Liver (tissue), 9 donors: Measurements from ENCODE around the gene SLU7. TPM values are rescaled to one million over a fixed set of nuclear protein-coding genes. Genes with fewer than 3 reads are reported as not detected.

ENCODE experiments used
- DNase-seq: peaks from one replicate; pipeline ENCODE4 v3.0.0-alpha.2; 2017; ENCODE audit warnings: low spot score
- H3K27ac ChIP-seq, 2 donors: one replicate each; pipeline ENCODE4 v1.7.0; 2013; ENCODE audit warnings: inconsistent platforms in 2 of 2, low read length in 2 of 2, control low read depth in 1 of 2, low read depth in 1 of 2, mild to moderate bottlenecking in 1 of 2
- H3K27me3 ChIP-seq, 4 donors: one replicate each; pipeline versions ENCODE4 v1.6.1 to v1.7.0; 2013; ENCODE audit warnings: low read length in 3 of 4, inconsistent platforms in 1 of 4, mild to moderate bottlenecking in 1 of 4, moderate library complexity in 1 of 4; ENCODE audit not compliant: control insufficient read depth in 4 of 4, insufficient read depth in 4 of 4
- H3K36me3 ChIP-seq, 4 donors: one replicate each; pipeline versions ENCODE4 v1.6.1 to v1.7.0; 2013; ENCODE audit warnings: low read length in 3 of 4, mild to moderate bottlenecking in 3 of 4, low read depth in 1 of 4, moderate library complexity in 1 of 4; ENCODE audit not compliant: control insufficient read depth in 4 of 4, insufficient read depth in 3 of 4
- H3K4me1 ChIP-seq, 4 donors: one replicate each; pipeline versions ENCODE4 v1.6.1 to v1.7.0; 2013; ENCODE audit warnings: low read length in 3 of 4, mild to moderate bottlenecking in 3 of 4, moderate library complexity in 1 of 4; ENCODE audit not compliant: control insufficient read depth in 4 of 4, insufficient read depth in 4 of 4
- H3K4me3 ChIP-seq, 3 donors: one replicate each; pipeline versions ENCODE4 v1.6.1 to v1.7.0; 2013; ENCODE audit warnings: low read length in 3 of 3, control low read depth in 1 of 3, low read depth in 1 of 3, mild to moderate bottlenecking in 1 of 3
- H3K9ac ChIP-seq, 2 donors: one replicate each; pipeline ENCODE4 v1.7.0; 2013; ENCODE audit warnings: low read length in 2 of 2, mild to moderate bottlenecking in 2 of 2, moderate library complexity in 2 of 2, control low read depth in 1 of 2, low read depth in 1 of 2
- H3K9me3 ChIP-seq, 4 donors: one replicate each; pipeline versions ENCODE4 v1.6.1 to v1.7.0; 2013; ENCODE audit warnings: low read length in 3 of 4; ENCODE audit not compliant: control insufficient read depth in 4 of 4
- CTCF ChIP-seq: fragments of 150-350 bp; IDR thresholded peaks from 2 replicates; pipeline ENCODE4 v1.5.1; 2017; ENCODE audit warnings: improper control_type of control experiment, low read depth, low read length; ENCODE audit not compliant: missing input control
- FOXA1 ChIP-seq: IDR thresholded peaks from 2 replicates; pipeline ENCODE4 v1.6.1; 2016; ENCODE audit warnings: antibody characterized with exemption
- FOXA2 ChIP-seq: IDR thresholded peaks from 2 replicates; pipeline ENCODE4 v1.6.1; 2016; ENCODE audit warnings: antibody characterized with exemption
- GABPA ChIP-seq, 2 donors: IDR thresholded peaks in 1 of 2; conservative IDR thresholded peaks in 1 of 2; 2 replicates each; pipeline ENCODE4 v1.6.1; 2016; ENCODE audit warnings: antibody characterized with exemption in 2 of 2, mild to moderate bottlenecking in 1 of 2, moderate library complexity in 1 of 2
- HNF4A ChIP-seq, 2 donors: conservative IDR thresholded peaks; 2 replicates each; pipeline ENCODE4 v1.6.1; 2016; ENCODE audit warnings: antibody characterized with exemption in 2 of 2, mild to moderate bottlenecking in 2 of 2
- JUND ChIP-seq, 2 donors: IDR thresholded peaks; 2 replicates each; pipeline ENCODE4 v1.6.1; 2016; ENCODE audit warnings: antibody characterized with exemption in 2 of 2
- NR2F2 ChIP-seq: IDR thresholded peaks from 2 replicates; pipeline ENCODE4 v1.6.1; 2016; ENCODE audit warnings: antibody characterized with exemption
- RAD21 ChIP-seq, 2 donors: IDR thresholded peaks; 2 replicates each; pipeline ENCODE4 v1.6.1; 2016; ENCODE audit warnings: antibody characterized with exemption in 2 of 2, mild to moderate bottlenecking in 2 of 2
- SP1 ChIP-seq: IDR thresholded peaks from 2 replicates; pipeline ENCODE4 v1.6.1; 2018; ENCODE audit warnings: antibody characterized with exemption, mild to moderate bottlenecking
- TAF1 ChIP-seq: conservative IDR thresholded peaks from 2 replicates; pipeline ENCODE4 v1.6.1; 2016; ENCODE audit warnings: antibody characterized with exemption, mild to moderate bottlenecking
- YY1 ChIP-seq: IDR thresholded peaks from 2 replicates; pipeline ENCODE4 v1.6.1; 2016; ENCODE audit warnings: antibody characterized with exemption, mild to moderate bottlenecking
- WGBS: extraction: QIAGEN DNeasy Blood & Tissue Kit; methylation state at CpG from one replicate; pipeline ENCODE4 v1.1.7; 2013; 5-methylcytosine and 5-hydroxymethylcytosine counted together
- polyA plus RNA-seq, 2 donors: library from polyadenylated mRNA; stranded (reverse) in 1 of 2; unstranded in 1 of 2; fragments of 200-250 nt in 1 of 2; fragments of >200 nt in 1 of 2; fragmentation: Nextera tagmentation in 1 of 2; extraction: Ambion mirVana in 1 of 2; gene quantifications; one replicate each; pipeline versions ENCODE4 v1.2.1 to v1.2.3, GENCODE V29; 2013 to 2015
- total RNA-seq, 2 donors: library from RNA; depleted of rRNA; stranded (reverse); fragments of >200 nt; gene quantifications; one replicate each; pipeline ENCODE4 v1.2.3, GENCODE V29; 2014
- TF ChIP-seq, protein P1 (sequence below): IDR thresholded peaks from 2 replicates; pipeline ENCODE4 v1.6.1; 2016; ENCODE audit warnings: antibody characterized with exemption, mild to moderate bottlenecking
- TF ChIP-seq, protein P2 (sequence below): IDR thresholded peaks from 2 replicates; pipeline ENCODE4 v1.6.1; 2016; ENCODE audit warnings: antibody characterized with exemption
- TF ChIP-seq, protein P3 (sequence below): IDR thresholded peaks from 2 replicates; pipeline ENCODE4 v1.6.1; 2016; ENCODE audit warnings: antibody characterized with exemption
- donor health status: healthy.
- donor health status: healthy.
- donor health status: healthy.
- donor health status: healthy.
- donor health status: healthy.

SLU7 gene
- total and polyA plus RNA-seq, 4 donors: 7.1 to 21.8 (median 17.6) TPM

- Histone ChIP-seq H3K27me3 (peaks cover 0 to 2% (median under 1%) of the 10 kb centered on the region in 4 donors), H3K9ac (no peak overlapping the region), H3K4me1 (no peaks in the 10 kb centered on the region), H3K27ac (no peak overlapping the region), H3K4me3 (no peak overlapping the region), H3K9me3 (no peaks in the 10 kb centered on the region), H3K36me3 (no peaks in the 10 kb centered on the region)
- TF ChIP-seq TAF1: no peak
- TF ChIP-seq, protein P1, sequence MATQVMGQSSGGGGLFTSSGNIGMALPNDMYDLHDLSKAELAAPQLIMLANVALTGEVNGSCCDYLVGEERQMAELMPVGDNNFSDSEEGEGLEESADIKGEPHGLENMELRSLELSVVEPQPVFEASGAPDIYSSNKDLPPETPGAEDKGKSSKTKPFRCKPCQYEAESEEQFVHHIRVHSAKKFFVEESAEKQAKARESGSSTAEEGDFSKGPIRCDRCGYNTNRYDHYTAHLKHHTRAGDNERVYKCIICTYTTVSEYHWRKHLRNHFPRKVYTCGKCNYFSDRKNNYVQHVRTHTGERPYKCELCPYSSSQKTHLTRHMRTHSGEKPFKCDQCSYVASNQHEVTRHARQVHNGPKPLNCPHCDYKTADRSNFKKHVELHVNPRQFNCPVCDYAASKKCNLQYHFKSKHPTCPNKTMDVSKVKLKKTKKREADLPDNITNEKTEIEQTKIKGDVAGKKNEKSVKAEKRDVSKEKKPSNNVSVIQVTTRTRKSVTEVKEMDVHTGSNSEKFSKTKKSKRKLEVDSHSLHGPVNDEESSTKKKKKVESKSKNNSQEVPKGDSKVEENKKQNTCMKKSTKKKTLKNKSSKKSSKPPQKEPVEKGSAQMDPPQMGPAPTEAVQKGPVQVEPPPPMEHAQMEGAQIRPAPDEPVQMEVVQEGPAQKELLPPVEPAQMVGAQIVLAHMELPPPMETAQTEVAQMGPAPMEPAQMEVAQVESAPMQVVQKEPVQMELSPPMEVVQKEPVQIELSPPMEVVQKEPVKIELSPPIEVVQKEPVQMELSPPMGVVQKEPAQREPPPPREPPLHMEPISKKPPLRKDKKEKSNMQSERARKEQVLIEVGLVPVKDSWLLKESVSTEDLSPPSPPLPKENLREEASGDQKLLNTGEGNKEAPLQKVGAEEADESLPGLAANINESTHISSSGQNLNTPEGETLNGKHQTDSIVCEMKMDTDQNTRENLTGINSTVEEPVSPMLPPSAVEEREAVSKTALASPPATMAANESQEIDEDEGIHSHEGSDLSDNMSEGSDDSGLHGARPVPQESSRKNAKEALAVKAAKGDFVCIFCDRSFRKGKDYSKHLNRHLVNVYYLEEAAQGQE: no peak
- no peak for TF ChIP-seq FOXA1
- TF ChIP-seq HNF4A (conservative IDR thresholded peaks at IDR 0.05): no peak
- TF ChIP-seq RAD21 (IDR thresholded peaks at IDR 0.05): no peak
- TF ChIP-seq YY1: no peak
- no peak for TF ChIP-seq NR2F2
- TF ChIP-seq, protein P2, sequence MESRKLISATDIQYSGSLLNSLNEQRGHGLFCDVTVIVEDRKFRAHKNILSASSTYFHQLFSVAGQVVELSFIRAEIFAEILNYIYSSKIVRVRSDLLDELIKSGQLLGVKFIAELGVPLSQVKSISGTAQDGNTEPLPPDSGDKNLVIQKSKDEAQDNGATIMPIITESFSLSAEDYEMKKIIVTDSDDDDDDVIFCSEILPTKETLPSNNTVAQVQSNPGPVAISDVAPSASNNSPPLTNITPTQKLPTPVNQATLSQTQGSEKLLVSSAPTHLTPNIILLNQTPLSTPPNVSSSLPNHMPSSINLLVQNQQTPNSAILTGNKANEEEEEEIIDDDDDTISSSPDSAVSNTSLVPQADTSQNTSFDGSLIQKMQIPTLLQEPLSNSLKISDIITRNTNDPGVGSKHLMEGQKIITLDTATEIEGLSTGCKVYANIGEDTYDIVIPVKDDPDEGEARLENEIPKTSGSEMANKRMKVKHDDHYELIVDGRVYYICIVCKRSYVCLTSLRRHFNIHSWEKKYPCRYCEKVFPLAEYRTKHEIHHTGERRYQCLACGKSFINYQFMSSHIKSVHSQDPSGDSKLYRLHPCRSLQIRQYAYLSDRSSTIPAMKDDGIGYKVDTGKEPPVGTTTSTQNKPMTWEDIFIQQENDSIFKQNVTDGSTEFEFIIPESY: no peak
- TF ChIP-seq GABPA (IDR thresholded peaks at IDR 0.05 in 1 of 2, conservative IDR thresholded peaks at IDR 0.05 in 1 of 2): no peak
- WGBS: 92% methylated on average over 5 of the region's 5 CpGs
- DNase-seq: no peak
These were observed 38.4 kb upstream of the SLU7 start for GRCh38 chr5:160457252-160457651.

DNA sequence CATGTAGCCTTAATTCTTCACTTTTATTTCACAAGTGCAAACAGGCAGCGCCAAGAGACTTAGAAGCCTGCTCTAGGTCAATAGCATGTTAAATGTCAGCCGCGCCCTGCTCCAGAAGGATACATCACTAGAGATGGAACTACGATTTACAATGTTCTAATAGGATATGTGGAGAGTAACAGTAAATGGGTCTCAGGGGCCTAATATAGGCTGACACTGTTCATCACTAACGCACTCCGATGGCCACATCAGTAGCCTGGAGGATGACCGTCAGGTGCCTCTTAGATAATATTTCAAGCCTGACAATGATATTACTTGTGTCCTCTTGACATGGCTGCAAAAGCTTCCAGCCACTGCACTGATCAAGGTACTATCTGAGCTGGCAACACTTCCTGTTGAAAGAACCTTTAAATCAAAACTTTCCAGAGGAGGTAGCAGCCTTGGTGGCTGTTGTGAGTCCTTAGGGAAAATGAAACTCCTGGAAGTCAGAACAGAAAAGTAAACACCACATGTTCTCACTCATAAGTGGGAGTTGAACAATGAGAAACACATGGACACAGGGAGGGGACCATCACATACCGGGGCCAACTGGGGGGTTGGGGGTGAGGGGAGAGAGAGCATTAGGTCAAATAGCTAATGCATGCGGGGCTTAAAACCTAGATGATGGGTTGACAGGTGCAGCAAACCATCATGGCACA is 37.7 kb upstream of the SLU7 start:
- WGBS: 89% methylated on average over 9 of the region's 9 CpGs
- Histone ChIP-seq H3K9ac (no peak overlapping the region), H3K4me1 (no peaks in the 10 kb centered on the region), H3K27me3 (peaks cover 0 to 2% (median under 1%) of the 10 kb centered on the region in 4 donors), H3K4me3 (no peak overlapping the region), H3K9me3 (no peaks in the 10 kb centered on the region), H3K36me3 (no peaks in the 10 kb centered on the region), H3K27ac (no peak overlapping the region)
- no peak for TF ChIP-seq TAF1
- TF ChIP-seq SP1: no peak
- TF ChIP-seq, protein P3, sequence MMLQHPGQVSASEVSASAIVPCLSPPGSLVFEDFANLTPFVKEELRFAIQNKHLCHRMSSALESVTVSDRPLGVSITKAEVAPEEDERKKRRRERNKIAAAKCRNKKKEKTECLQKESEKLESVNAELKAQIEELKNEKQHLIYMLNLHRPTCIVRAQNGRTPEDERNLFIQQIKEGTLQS: no peak
- no peak for TF ChIP-seq JUND (IDR thresholded peaks at IDR 0.05)
- TF ChIP-seq YY1: no peak
- TF ChIP-seq FOXA2: no peak
- TF ChIP-seq GABPA (IDR thresholded peaks at IDR 0.05 in 1 of 2, conservative IDR thresholded peaks at IDR 0.05 in 1 of 2): no peak
- no peak for TF ChIP-seq CTCF
- no peak for DNase-seq
